ENCODE measurements around the gene IFT81.
"Not testable (repeated sequence)": the region's sequence is repeated elsewhere in the genome, so short reads cannot be mapped to it uniquely, and the experiment has no call there.

The IFT81 gene, protein sequence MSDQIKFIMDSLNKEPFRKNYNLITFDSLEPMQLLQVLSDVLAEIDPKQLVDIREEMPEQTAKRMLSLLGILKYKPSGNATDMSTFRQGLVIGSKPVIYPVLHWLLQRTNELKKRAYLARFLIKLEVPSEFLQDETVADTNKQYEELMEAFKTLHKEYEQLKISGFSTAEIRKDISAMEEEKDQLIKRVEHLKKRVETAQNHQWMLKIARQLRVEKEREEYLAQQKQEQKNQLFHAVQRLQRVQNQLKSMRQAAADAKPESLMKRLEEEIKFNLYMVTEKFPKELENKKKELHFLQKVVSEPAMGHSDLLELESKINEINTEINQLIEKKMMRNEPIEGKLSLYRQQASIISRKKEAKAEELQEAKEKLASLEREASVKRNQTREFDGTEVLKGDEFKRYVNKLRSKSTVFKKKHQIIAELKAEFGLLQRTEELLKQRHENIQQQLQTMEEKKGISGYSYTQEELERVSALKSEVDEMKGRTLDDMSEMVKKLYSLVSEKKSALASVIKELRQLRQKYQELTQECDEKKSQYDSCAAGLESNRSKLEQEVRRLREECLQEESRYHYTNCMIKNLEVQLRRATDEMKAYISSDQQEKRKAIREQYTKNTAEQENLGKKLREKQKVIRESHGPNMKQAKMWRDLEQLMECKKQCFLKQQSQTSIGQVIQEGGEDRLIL
- long read RNA-seq, donor 1 = 0 reads
- long read RNA-seq, donor 2, partial matches to known transcripts = 0 of 2 reads
- long read RNA-seq, donor 2, other reads (novel, unspliced or antisense) = 0 of 2 reads
- long read RNA-seq, donor 3, partial matches to known transcripts = 7 of 8 reads
- long read RNA-seq, donor 3, other reads (novel, unspliced or antisense) = 0 of 8 reads
- long read RNA-seq, donor 4, partial matches to known transcripts = 10 of 14 reads
- long read RNA-seq, donor 4, other reads (novel, unspliced or antisense) = 0 of 14 reads
- long read RNA-seq, donor 5, partial matches to known transcripts = 0 of 6 reads
- long read RNA-seq, donor 5, other reads (novel, unspliced or antisense) = 0 of 6 reads
- long read RNA-seq, donor 6, partial matches to known transcripts = 5 of 5 reads
- long read RNA-seq, donor 6, other reads (novel, unspliced or antisense) = 0 of 5 reads
- long read RNA-seq, donor 7, partial matches to known transcripts = 0 of 2 reads
- long read RNA-seq, donor 7, other reads (novel, unspliced or antisense) = 0 of 2 reads
- long read RNA-seq, donor 8, partial matches to known transcripts = 0 of 3 reads
- long read RNA-seq, donor 8, other reads (novel, unspliced or antisense) = 0 of 3 reads

GRCh38 chr12:110124269-110124995, at the start of gene IFT81:
Gene IFT81 (plus strand): TSS chr12:110124357. CDS start chr12:110127381, 3,024 bp downstream.
- peak; percentile 95 for DNase-seq

DNA sequence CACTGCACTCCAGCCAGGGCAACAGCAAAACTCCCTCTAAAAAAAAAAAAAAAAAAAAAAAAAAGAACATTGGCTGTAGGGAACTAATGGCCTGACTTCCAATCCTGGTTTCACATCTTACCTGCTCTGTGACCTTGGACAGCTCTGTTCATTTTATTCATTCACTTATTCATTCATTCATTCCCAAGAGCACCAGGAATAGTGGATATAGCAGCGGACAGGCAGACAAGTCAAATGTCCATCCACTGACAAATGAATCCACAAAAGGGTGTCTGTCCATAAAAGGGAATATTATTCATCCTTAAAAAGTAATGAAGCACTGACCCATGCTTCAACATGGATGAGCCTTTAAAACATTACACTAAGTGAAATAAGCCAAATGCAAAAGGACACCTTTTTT, 48.3 kb upstream of the IFT81 start:
- DNase-seq = no peak

GRCh38 chr12:110077800-110078199, 46.4 kb upstream of the IFT81 start:
- DNase-seq = no peak

GRCh38 chr12:110079477-110080400, 44.4 kb upstream of the IFT81 start:
- no peak for DNase-seq

GRCh38 chr12:110080410-110080809, 43.7 kb upstream of the IFT81 start:
- no peak for DNase-seq

- DNase-seq = no peak
These were observed 39.7 kb upstream of the IFT81 start for GRCh38 chr12:110084314-110085015.

DNA sequence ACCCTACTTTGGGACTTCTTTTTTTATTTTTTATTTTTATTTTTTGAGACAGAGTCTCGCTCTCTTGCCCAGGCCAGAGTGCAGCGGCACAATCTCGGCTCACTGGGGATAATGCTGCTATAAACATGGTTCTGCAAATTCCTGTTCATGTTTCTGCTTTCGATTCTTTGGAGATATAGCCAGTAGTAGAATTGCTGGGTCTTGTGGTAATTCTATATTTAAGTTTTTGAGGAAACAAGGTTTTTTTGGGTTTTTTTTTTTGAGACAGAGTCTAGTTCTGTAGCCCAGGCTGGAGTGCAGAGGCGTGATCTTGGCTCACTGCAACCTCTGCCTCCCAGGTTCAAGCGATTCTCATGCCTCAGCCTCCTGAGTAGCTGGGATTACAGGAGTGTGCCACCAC, 35.9 kb upstream of the IFT81 start:
- DNase-seq = not testable (repeated sequence)

- DNase-seq = no peak
These were observed 35.2 kb upstream of the IFT81 start for GRCh38 chr12:110088936-110089335.

DNA sequence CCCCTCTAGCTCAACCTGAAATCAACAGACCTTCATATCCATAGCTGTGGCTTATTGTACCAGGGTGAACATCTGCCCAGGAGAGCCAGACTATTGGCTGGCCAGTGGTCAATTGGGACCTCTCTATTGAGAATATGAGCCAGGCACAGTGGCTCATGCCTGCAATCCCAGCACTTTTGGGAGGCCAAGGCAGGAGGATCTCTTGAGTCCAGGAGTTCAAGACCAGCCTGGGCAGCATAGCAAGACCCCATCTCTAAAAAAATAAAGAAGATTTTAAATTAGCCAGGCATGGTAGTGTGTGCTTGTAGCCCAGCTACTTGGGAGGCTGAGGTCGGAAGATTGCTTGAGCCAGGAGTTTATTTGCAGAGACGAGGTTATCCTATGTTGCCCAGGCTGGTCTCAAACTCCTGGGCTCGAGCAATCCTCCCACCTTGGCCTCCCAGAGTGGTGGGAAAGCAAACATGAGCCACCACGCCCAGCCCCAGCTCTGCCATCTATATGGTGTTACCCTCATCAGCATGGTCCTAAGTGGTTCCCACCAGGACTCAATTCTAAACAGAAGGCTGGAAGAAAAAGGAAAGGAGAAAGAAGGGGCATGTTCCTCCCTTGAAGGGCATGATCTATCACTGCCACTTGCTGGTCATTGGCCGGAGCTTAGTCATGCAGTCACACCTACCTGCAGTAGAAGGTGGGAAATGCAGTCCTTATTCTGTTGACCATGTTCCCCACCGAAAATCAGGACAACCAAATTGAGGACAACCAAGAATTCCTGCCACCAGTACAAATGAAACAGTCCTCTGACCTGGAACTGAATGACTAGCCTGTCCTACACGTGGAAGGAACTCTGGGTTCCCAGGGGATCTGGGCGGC, 33.7 kb upstream of the IFT81 start:
- DNase-seq = no peak

DNA sequence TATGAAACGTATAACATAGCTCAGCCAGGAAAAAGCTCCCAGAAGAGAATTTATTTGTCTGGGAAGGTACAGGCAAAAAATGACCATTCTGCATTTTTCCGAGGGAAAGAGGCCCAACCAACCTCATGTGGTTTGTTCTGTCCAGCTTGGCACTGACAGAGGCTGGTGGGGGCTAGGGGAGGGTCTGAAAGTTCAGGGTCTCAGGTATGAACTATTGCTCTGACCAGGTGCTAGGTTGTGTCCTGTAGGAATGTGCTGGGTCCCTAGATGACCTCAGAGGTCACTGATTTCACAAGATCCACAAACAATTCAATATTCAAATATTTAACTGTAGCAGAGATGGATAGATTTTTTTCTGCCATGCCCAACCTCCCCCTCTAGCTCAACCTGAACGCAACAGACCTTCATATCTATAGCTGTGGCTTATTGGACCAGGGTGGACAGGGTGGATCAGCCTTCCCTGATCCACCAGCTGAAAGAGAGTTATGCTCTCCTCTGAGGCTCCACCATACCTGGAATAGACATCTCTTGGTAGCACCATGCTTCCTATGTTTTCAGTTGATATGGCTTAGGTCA, 32.9 kb upstream of the IFT81 start:
- DNase-seq = no peak

GRCh38 chr12:110093631-110094311, 30.4 kb upstream of the IFT81 start:
- no peak for DNase-seq

DNA sequence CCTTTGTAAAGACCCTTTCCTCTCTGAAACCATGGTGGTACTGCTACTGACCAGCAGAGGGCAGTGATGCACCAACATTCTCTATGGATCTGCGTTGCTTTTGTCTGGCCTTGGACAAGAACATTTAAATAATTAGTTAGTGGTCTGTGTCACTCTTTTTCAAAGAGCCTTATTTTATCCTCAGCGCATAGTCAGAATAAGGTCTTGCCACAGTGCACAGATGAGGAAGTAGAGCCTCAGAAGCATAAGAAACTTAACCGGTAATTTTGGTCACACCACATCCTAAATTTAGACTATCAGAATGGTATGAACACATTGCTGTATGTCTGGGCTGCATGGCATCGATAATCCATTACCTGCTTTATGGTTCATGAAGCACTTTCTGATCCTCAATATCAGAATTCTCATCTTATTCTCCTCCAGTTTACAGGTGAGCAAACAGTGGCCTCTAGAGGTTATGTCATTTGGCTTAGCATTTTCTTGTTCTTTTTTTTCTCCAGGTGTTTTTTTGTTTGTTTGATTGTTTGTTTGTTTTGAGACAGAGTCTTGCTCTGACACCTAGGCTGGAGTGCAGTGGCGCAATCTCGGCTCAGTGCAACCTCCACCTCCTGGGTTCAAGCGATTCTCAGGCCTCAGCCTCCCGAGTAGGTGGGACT, 23.7 kb upstream of the IFT81 start:
- peak; percentile 44 for DNase-seq

DNA sequence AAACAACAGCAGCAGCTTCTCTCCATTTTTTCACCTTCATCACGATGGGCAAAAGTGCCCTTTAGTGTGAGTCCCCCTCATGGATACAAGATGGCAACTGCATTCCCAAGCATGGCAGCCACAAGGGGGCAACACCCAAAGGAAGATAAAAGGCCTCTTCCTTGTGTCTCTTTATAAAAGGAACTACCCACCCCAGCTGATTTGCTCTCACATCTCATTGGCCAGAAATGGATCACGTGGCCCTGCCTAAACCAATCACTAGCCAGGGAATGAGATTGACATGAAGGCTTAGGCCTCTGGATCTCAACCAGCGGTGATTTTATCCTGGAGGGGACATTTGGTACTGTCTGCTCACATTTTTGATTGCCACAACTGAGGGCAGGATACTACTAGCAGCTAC, 21.9 kb upstream of the IFT81 start:
- no peak for DNase-seq

DNA sequence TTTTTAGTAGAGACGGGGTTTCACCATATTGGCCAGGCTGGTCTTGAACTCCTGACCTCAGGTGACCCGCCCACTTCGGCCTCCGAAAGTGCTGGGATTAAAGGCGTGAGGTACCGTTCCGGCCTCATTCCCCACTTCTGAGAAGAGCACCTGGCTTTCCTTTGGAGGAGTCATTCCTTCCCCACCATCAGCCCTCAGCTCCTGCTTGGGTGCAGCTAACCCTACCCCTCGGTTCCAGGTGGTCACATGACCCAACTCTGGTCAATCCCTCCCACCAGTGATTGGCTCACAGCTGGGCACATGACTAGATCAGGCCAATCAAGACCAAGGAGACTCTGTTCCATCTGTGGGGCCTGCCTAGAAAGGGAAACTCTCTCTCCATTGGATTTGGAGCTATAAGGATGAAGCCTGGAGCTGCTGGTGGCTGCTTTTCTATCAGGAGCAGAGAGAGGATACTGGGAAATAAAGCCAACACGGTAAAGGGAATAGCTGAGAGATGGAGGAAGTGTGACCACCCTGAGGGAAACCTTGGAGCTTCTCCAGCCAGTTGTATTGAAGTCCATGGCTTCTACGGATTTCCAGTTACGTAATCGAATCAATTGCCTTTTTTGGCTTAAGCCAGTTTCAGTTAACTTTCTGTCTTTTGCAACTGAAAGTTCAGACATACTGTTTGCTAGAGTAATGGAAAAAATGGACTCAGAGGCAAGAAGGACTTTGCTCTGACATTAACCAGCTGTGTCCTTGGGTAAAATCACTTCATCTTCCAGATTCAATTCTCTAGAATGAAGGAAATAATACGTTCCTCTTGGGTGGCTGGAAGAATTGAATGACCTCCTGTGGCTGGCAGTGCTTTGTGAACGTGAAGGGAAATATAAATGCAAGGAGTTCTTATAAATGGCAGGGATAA, 19.7 kb upstream of the IFT81 start:
- DNase-seq = no peak

DNA sequence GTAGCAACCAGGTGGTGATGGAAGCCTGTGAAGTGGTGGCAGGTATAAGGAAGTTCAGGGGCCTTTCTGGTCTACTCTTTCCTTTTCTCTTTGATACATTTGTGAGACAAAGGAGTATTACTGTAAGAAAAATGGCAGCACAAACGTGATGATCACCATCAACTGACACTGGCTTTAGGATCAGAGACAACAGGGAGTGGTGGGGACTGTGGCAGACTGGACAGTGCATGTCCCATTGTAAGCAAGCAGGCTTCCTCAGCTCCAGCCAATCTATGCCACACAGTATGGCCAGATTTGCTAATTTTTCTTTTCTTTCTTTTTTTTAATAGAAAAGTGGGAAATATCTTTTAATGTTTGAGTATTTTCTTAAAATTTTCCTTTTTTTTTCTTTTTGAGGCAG, 19.0 kb upstream of the IFT81 start:
- DNase-seq = no peak

- DNase-seq = no peak
These were observed 18.2 kb upstream of the IFT81 start for GRCh38 chr12:110105986-110106385.

Measured in right kidney (tissue), 9 donors.